Astrocyte (in vitro differentiated cells and primary cell): ENCODE measurements around the gene KLHL9. TPM values are rescaled to one million over a fixed set of nuclear protein-coding genes. Genes with fewer than 3 reads are reported as not detected.

Experiments used
- DNase-seq: peaks from one replicate; pipeline ENCODE4 v3.0.0-alpha.2; 2010; ENCODE audit warnings: low read depth
- FAIRE-seq: peaks from 2 replicates; lab custom pipeline; 2011; peaks lifted over from hg19 to GRCh38; lab: Jason Lieb, UNC
- H2AFZ ChIP-seq: 2 replicates; pipeline ENCODE4 v1.6.0; 2012; ENCODE audit warnings: low read depth, low read length, inconsistent platforms
- H3K27ac ChIP-seq: 2 replicates; pipeline ENCODE4 v1.5.1; 2011; ENCODE audit warnings: low read depth, low read length, inconsistent platforms
- H3K27me3 ChIP-seq: 2 replicates; pipeline ENCODE4 v1.6.0; 2011; ENCODE audit warnings: low read length, inconsistent platforms; ENCODE audit not compliant: insufficient read depth
- H3K36me3 ChIP-seq: 2 replicates; pipeline ENCODE4 v1.5.1; 2011; ENCODE audit warnings: low read length, inconsistent platforms; ENCODE audit not compliant: insufficient read depth
- H3K4me1 ChIP-seq: 2 replicates; pipeline ENCODE4 v1.5.1; 2011; ENCODE audit warnings: low read length, inconsistent platforms; ENCODE audit not compliant: insufficient read depth
- H3K4me2 ChIP-seq: 2 replicates; pipeline ENCODE4 v1.6.0; 2012; ENCODE audit warnings: low read length, inconsistent platforms
- H3K4me3 ChIP-seq: 2 replicates; pipeline ENCODE4 v1.5.1; 2011; ENCODE audit warnings: low read depth, mild to moderate bottlenecking, low read length, inconsistent platforms; ENCODE audit not compliant: insufficient read depth
- H3K79me2 ChIP-seq: 2 replicates; pipeline ENCODE4 v1.6.0; 2012; ENCODE audit warnings: mild to moderate bottlenecking, low read length, inconsistent platforms; ENCODE audit not compliant: insufficient read depth
- H3K9ac ChIP-seq: 2 replicates; pipeline ENCODE4 v1.6.0; 2012; ENCODE audit warnings: mild to moderate bottlenecking, low read length, inconsistent platforms
- H3K9me3 ChIP-seq: 2 replicates; pipeline ENCODE4 v1.5.1; 2012; ENCODE audit warnings: low read depth, mild to moderate bottlenecking, low read length, inconsistent platforms; ENCODE audit not compliant: insufficient read depth
- H4K20me1 ChIP-seq: 2 replicates; pipeline ENCODE4 v1.6.0; 2012; ENCODE audit warnings: low read length, inconsistent platforms; ENCODE audit not compliant: insufficient read depth
- H3K27ac Mint-ChIP-seq: one replicate; pipeline ENCODE4 v1.8.0; 2021; ENCODE audit warnings: mild to moderate bottlenecking, mixed read lengths; ENCODE audit not compliant: unreplicated experiment
- H3K27me3 Mint-ChIP-seq: one replicate; pipeline ENCODE4 v1.8.0; 2021; ENCODE audit warnings: low read depth, mixed read lengths; ENCODE audit not compliant: unreplicated experiment
- H3K36me3 Mint-ChIP-seq: one replicate; pipeline ENCODE4 v1.8.0; 2021; ENCODE audit warnings: low read depth, mixed read lengths; ENCODE audit not compliant: unreplicated experiment
- H3K4me1 Mint-ChIP-seq: one replicate; pipeline ENCODE4 v1.8.0; 2021; ENCODE audit warnings: low read depth, mixed read lengths; ENCODE audit not compliant: unreplicated experiment
- H3K4me3 Mint-ChIP-seq: one replicate; pipeline ENCODE4 v1.8.0; 2021; ENCODE audit warnings: mild to moderate bottlenecking, moderate library complexity, mixed read lengths; ENCODE audit not compliant: unreplicated experiment
- H3K9me3 Mint-ChIP-seq: one replicate; pipeline ENCODE4 v1.8.0; 2021; ENCODE audit warnings: mild to moderate bottlenecking, mixed read lengths; ENCODE audit not compliant: unreplicated experiment
- EZH2 ChIP-seq: IDR thresholded peaks from 2 replicates; pipeline ENCODE4 v1.6.1; 2012; ENCODE audit warnings: mild to moderate bottlenecking, low read length, inconsistent platforms; ENCODE audit not compliant: insufficient read depth
- total RNA-seq: library from RNA; stranded (reverse); gene quantifications from 2 replicates; pipeline ENCODE4 v1.2.1, GENCODE V29; 2021
- TF ChIP-seq, protein P1 (sequence below): IDR thresholded peaks from 2 replicates; pipeline ENCODE4 v1.5.1; 2011; ENCODE audit warnings: low read depth, mild to moderate bottlenecking, inconsistent platforms, low read length, moderate library complexity; ENCODE audit not compliant: insufficient read depth

KLHL9 gene
- total RNA-seq, 1 donor from 2014 or later: 30.3 TPM

DNA sequence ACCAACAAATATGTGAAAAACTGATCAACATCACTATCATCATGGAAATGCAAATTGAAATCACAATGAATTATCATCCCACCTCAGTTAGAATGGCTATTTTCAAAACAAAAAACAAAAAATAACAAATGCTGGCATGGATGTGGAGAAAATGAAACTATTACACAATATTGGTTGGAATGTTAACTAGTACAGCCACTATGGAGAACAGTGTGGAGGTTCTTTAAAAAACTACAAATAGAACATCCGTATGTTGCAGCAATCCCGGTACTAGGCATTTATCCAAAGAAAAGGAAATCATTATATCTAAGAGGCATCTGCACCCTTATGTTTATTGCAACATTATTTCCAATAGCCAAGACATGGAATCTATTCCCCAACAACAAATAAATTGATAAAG is 21.1 kb downstream of the KLHL9 start:
- Histone ChIP-seq H3K27me3 (no peaks in the 10 kb centered on the region), H3K79me2 (no peaks in the 10 kb centered on the region), H3K36me3 (no peaks in the 10 kb centered on the region), H4K20me1 (no peaks in the 10 kb centered on the region), H3K27ac (no peak overlapping the region), H3K4me1 (no peaks in the 10 kb centered on the region), H3K4me3 (no peak overlapping the region), H3K4me2 (no peak overlapping the region), H2AFZ (no peak overlapping the region), H3K9me3 (no peaks in the 10 kb centered on the region), H3K9ac (no peak overlapping the region)
- no peak for DNase-seq
- no peak overlapping the region for H3K27ac Mint-ChIP-seq
- H3K4me1 Mint-ChIP-seq: peaks cover 3% of the 10 kb centered on the region
- no peak overlapping the region for H3K4me3 Mint-ChIP-seq
- H3K36me3 Mint-ChIP-seq: no peaks in the 10 kb centered on the region
- no peak for TF ChIP-seq EZH2
- TF ChIP-seq, protein P1, sequence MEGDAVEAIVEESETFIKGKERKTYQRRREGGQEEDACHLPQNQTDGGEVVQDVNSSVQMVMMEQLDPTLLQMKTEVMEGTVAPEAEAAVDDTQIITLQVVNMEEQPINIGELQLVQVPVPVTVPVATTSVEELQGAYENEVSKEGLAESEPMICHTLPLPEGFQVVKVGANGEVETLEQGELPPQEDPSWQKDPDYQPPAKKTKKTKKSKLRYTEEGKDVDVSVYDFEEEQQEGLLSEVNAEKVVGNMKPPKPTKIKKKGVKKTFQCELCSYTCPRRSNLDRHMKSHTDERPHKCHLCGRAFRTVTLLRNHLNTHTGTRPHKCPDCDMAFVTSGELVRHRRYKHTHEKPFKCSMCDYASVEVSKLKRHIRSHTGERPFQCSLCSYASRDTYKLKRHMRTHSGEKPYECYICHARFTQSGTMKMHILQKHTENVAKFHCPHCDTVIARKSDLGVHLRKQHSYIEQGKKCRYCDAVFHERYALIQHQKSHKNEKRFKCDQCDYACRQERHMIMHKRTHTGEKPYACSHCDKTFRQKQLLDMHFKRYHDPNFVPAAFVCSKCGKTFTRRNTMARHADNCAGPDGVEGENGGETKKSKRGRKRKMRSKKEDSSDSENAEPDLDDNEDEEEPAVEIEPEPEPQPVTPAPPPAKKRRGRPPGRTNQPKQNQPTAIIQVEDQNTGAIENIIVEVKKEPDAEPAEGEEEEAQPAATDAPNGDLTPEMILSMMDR: no peak
- no peak for FAIRE-seq
- peaks cover 11% of the 10 kb centered on the region for H3K27me3 Mint-ChIP-seq
- peaks cover 5% of the 10 kb centered on the region for H3K9me3 Mint-ChIP-seq

DNA sequence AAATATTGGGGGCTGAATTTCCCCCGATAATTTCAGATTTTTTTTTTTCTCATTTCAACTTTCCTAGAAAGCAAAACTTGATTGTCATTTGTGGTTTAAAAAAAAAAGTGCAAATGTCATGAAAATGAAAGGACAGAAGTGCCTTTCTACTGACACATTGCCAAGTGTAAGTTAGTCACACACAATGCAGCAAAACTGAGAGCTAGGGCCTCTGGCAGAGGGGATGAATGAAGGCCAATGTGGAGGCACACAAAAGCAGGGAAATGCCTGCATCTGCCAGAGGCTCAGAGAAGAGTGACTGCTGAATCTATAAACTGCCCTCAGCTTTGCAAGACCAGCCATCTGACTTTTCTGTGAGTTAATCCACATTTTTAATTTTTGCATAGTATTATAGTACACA is 23.3 kb downstream of the KLHL9 start:
- Mint-ChIP-seq H3K27ac (no peak overlapping the region), H3K4me1 (no peaks in the 10 kb centered on the region), H3K27me3 (peaks cover 13% of the 10 kb centered on the region), H3K9me3 (peaks cover 5% of the 10 kb centered on the region), H3K36me3 (no peaks in the 10 kb centered on the region), H3K4me3 (no peak overlapping the region)
- FAIRE-seq (no peak), DNase-seq (no peak)
- Histone ChIP-seq H3K27me3 (peaks cover 2% of the 10 kb centered on the region), H3K9ac (no peak overlapping the region), H3K9me3 (no peaks in the 10 kb centered on the region), H3K4me3 (no peak overlapping the region), H3K79me2 (no peaks in the 10 kb centered on the region), H2AFZ (no peak overlapping the region), H3K4me1 (no peaks in the 10 kb centered on the region), H3K36me3 (no peaks in the 10 kb centered on the region), H4K20me1 (no peaks in the 10 kb centered on the region), H3K27ac (no peak overlapping the region), H3K4me2 (no peak overlapping the region)
- TF ChIP-seq EZH2: no peak
- TF ChIP-seq, protein P1: no peak

DNA sequence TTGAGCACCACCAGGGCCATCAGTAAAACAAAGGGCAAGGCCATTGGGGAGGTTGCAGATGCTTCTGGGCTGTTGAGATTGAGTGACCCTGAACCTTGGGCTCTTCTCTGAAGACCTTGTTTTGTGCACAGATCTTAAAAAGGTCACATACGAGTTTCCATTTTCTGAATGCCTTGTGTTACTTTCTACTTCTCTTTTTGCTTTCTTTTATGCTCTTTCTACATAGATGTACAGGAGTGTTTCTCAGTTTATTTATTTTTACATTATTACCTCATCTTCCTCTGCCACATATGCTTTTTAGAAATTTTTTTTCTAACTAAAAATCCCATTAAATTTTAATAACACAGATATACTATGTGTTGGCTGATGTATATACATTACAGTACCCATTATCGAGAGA is 30.0 kb downstream of the KLHL9 start, which contains the start of gene IFNA5:
IFNA5 (minus strand) TSS at position 101 of the 400 bp plus-strand sequence; CDS start at position 44, 57 bp downstream.
- no peaks in the 10 kb centered on the region for H4K20me1 ChIP-seq
- DNase-seq (no peak), FAIRE-seq (no peak)
- peaks cover 4% of the 10 kb centered on the region for H3K9me3 Mint-ChIP-seq
- no peaks in the 10 kb centered on the region for H3K36me3 ChIP-seq
- no peak within 1 kb of the TSS for H3K4me3 ChIP-seq
- no peaks in the 10 kb centered on the region for H3K79me2 ChIP-seq
- no peak within 1 kb of the TSS for H3K27ac ChIP-seq
- peaks cover 10% of the 10 kb centered on the region for H3K27me3 ChIP-seq
- no peak within 1 kb of the TSS for H3K9ac ChIP-seq
- H3K27ac Mint-ChIP-seq: no peak within 1 kb of the TSS
- H3K9me3 ChIP-seq: no peaks in the 10 kb centered on the region
- H2AFZ ChIP-seq: no peak within 1 kb of the TSS
- peaks cover 15% of the 10 kb centered on the region for H3K27me3 Mint-ChIP-seq
- no peak within 1 kb of the TSS for H3K4me2 ChIP-seq
- no peak for TF ChIP-seq EZH2
- TF ChIP-seq, protein P1: no peak
- no peaks in the 10 kb centered on the region for H3K36me3 Mint-ChIP-seq
- H3K4me1 ChIP-seq: no peaks in the 10 kb centered on the region
- H3K4me3 Mint-ChIP-seq: no peak within 1 kb of the TSS
- no peaks in the 10 kb centered on the region for H3K4me1 Mint-ChIP-seq
